CD4-positive, alpha-beta T cell treated with Interleukin-1 beta for 1 hour (primary cell): ENCODE results near the gene SENP1.

ENCODE experiments used
- DNase-seq, 2 donors: peaks; one replicate each; pipeline ENCODE4 v3.0.0-alpha.2; 2020 to 2022

Gene SENP1

DNA sequence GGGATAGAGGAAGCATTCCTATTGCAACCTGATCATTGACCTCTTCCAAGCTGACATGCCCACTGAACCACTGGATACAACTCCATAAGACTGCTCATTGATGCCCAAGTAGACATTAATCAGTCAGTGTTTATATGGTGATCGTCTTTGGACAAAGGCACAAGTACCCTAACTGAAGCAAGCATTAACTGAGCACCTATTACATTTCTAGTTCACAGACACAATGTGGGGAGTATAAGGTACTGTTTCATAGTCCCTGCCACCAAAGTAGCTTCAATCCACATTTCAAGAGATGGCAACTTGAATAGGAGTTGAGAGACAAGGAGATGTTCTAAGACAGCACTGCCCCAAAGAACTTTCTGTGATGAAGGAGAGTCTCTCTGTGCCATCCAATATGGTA is 90.8 kb downstream of the SENP1 start:
- DNase-seq = no peak

- no peak for DNase-seq
Measured at GRCh38 chr12:48013287-48013686, 92.6 kb downstream of the SENP1 start.

DNA sequence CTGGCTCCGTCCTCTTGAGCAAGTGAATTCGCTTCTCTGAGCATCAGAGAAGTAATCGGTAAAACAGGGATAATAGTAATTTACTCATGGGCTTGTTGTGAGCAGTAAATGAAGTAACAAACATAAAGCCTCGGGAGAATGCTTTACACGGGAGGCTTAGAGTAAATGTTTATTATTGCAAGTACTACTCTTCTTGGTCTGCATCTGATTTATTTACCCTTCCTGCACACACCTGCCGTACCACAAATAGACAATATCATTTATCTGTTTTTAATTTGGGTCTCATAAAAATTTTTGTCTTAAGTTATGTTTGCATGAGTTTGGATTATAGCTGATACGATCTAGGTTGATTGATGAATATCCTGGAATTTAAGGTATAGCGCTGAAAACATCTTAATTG is 93.8 kb downstream of the SENP1 start:
- DNase-seq = no peak

GRCh38 chr12:48010366-48010970 is 95.4 kb downstream of the SENP1 start:
- DNase-seq = no peak

DNA sequence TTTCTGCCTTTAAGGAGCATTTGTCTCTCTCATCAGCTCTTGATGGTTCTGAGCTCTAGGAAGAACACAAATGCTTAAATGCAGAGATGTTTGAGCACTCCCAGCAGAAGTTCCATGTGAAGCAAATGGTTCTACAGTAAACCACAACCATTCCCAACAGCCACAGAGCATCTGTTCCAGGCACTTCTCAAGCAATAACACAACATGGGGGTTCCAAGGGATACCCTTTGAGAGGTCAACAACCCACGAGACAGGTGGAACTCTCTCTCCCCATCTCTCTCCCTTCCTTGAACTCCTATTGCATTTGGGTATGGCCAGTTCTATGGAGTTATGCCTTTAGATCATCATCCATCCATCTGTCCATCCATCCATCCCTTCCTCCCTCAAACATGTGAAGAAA is 96.4 kb downstream of the SENP1 start:
- DNase-seq = no peak

DNA sequence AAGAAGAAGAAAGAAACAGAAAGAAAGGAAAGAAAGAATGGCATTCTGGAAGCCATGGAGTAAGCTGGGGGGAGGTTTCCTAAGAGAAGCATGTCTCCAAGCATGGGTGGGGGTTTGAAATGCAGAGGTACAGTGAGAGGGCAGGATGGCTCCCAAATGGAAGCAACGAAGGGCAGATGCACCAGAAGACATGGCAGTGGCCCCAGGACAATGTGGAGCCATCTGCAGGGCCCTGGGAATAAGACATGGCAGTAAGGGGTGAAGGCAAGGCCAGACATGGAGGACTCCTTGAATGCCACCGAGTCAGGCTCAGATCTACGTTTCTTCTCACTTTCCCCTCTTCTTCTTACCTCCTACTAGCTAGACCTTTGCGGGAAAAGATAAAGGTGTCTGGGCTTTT is 96.9 kb downstream of the SENP1 start:
- DNase-seq = no peak

DNA sequence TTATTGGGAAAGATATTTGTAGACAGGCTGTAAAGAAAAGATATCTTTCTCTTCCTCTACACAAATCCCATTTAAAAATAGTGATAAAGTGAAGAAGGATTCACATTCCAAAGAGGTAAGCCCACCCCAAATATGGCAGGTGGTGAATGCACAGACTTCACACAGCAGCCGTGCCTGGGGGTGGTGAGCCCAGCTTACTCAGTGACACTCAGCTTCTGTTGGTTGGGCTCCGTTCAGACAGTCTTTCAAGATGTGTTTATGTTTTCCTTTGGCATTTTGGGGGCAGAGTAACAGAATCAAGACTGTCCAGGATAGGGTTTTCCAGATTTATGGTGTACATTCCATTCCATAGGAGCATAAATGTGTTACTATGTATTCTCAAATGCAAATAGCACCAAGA is 97.5 kb downstream of the SENP1 start:
- no peak for DNase-seq

- DNase-seq = no peak
Measured at GRCh38 chr12:48007206-48007605, 98.7 kb downstream of the SENP1 start.

- DNase-seq = no peak
Measured at GRCh38 chr12:48005750-48006021, 100.2 kb downstream of the SENP1 start.

DNA sequence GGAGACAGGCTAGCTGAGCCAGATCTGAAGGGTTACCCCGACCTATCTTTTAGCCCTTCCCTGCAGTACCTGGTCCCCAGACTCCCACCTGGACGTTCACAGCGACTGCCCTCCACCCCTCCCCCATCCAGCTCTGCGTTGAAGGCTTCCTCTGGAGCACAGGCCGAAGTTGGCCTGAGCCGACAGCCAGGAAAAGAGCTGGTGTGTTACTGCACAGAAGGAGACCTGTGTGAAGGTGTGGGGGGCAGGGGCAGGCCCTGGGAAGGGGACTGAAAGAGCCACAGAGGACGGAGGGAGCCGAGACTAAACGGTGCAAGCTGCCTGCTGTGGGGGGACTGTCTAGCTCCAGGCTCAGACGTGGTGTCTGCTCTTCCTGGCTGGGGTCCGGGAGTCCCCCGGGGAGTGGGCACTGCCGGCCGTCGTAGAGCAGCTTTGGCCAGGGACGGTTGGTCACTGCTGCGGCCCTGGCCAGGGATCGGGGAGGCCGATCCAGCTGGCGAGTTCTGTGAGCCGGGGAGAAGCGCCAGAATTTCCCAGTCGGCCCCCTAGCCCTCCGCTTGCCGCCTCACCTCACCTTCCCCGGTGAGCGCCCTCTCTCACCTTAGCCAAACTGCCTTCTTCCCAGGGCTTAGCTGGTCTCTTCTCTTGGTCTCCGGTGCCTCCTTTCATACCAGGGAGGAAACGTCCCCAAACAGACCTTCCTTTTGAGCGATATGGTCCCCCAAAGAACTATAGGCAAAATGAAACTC is 100.7 kb downstream of the SENP1 start:
- DNase-seq = no peak

DNA sequence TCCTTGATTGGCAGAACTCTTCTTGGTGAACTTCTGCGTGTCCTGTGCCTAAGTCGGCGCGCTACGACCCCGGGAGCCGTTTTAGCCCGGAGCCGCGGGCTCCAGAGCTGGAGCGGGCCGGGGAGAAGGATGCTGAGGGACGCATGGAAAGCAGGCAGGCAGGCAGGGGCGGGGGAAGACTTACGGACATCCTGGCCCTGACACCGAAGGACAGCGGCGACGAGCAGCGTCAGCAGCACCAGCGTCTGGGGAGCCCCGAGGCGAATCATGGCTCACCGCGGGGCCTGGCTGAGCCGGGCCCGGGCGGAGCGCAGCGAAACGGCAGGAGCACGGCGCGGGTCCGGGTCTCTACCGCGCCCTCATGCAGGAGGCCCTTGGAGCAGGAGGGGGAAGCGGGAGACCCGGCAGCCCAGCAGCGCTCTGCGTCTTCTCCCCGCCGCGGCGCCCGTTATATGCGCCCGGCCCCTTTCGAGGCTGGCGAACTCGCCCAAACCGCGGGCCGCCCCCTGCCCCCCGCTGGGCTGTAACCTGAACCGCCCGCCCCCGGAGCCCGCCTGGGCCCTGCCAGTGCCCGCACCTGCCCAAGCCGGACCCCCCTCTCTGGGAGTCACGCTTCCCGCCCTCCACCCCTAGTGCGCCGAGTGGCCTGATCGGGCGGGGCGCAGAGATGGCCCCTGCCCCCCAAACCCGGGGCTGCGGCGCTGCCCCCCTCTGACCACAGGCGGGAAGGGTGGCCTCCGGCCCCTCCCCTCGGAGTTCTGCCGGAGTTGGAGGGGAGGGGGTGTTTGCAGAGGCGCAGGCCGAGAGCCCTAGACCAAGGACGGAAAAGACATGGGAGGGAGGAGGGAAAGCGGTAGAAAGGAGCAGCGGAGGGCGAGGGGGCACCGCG is 101.6 kb downstream of the SENP1 start, which contains the start of gene COL2A1:
Gene COL2A1 (minus strand): TSS at position 424 of the 889 bp plus-strand sequence. CDS start 155 bp downstream, at position 269.
- no peak for DNase-seq

DNA sequence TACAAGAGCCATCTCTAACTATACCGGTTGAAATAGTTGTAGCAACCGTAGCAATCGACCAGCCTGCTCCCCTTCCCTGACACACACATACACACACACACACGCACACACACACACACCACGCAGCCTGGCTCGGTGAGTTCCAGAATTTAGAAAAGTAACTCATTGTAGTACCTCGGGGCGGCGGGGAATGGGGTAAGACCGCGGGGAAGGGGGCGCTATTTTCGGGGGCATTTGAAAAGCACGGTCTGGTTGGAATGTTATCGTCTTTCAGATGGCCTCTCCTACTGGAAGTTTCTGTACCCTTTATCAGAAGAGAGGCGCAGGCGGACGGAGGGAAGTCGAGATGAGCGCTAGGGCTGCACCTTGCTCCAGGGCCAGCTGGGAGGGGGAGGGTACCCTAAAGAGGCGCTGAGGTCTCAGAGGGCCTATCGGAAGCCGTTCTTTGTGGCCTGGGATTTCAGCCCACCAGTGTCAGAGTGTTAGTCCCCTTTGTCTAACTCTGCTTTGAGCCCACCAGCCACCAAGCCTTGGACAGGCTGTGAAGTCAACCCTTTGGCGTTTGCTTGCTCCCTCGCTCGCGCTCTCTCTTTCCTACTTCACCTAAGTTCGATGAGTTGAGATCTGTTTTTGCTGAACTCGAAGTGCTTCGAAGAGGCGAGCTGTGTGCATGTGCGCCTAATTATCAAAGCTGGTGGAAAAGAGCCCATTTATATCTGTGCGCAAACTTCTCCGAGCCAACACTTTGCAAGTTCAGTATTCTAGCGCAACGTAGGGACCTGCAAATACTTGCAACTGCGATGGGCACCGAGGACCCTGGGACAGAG is 102.4 kb downstream of the SENP1 start:
- DNase-seq = no peak

- DNase-seq = no peak
Measured at GRCh38 chr12:48002773-48003218, 103.1 kb downstream of the SENP1 start.

DNA sequence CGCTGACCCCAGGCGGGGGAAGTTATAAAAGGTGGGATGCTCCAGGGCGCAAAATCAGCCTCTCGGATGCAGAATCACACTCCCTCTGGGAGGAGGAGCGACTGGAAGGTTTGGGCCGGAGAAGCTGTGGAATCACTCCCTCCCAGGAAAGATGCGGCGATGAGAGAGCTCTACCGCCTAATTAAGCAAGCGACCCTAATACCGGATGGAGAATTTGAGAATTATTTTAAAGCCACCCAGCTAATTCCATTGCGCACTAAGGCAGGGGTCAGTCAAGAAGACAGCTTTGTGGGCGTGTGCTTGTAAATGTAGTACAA is 103.5 kb downstream of the SENP1 start:
- no peak for DNase-seq

- DNase-seq = no peak
Measured at GRCh38 chr12:48001505-48002413, 104.1 kb downstream of the SENP1 start.

DNA sequence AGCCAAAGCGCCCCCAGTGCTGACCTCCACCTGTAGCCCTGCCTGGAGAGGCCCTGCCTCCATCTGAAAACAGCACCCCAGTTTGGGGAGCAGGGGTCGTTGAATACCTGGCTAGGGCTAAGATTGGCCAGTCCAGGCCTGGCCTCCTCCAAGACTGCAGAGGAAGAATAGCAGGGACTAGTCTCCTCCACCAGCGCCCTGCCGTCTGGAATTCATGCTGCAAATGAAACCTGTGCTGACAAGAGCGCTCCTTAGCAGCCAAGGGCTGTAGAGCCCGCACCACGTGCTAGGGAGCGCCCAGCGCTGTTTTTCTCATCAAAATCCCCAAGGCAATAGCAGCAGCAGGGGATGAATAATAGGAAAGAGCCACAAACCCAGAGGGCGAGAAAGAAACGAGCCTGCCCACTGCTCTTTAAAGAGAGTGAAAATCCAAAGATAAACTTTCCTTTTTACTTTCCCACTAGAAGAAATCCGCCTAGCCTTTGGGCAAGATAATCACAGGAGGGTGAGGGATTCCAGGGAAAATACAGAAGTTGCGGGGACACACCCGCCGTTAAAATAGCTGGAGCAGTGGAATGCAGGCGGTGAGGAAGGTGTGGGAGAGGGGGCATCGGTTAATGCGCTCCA is 104.9 kb downstream of the SENP1 start:
- DNase-seq = no peak

DNA sequence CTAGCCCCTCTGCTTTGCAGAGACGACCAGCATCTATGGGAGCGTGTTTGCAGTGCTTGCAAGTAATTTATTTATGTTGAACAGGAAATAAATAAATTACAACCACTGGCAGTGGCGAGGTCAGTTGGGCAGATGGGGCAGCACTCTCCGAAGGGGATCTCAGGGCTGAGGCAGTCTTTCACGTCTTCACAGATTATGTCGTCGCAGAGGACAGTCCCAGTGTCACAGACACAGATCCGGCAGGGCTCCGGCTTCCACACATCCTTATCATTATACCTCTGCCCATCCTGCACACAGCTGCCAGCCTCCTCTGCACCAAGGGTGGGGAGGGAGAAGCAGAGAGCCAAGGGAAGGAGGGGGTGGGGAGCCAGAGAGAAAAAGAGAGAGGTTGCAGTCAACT is 106.1 kb downstream of the SENP1 start:
- DNase-seq = no peak

DNA sequence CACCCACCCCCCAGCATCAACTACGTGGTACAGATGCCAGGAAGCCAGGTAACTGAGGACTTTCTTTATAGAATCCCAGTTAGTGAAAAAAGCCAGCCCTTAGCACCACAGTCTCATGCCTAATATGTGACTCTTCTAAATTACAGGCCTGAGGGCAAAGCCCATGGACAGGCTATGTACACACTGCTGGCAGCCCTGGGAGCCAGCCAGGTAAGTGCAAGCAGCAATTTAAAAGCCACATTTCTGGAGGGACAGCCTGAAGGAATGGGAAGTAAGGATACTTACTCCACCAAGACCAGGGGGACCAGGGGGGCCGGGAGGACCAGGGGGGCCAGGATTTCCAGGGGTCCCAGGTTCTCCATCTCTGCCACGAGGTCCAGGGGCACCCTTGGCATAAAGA is 108.6 kb downstream of the SENP1 start:
- no peak for DNase-seq

- DNase-seq = no peak
Measured at GRCh38 chr12:47995981-47996401, 109.9 kb downstream of the SENP1 start.

DNA sequence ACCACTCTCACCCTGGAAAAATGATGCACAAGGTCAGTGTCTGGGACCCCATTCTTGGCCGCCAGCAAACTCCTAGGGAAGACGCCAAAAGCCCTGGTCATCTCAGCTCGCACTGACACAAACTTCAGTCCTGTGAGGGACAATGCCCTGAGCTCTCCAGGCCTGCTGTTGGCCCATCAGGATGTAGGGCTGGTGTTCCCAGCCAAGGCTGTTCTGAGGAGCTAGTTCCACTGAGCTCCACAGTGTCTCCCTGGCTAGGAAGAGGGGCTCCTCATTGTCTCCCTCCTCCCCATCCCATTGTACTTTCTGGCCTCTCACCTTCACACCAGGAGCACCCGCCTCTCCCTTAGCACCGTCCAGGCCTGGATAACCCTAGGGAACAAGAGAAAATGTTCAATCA is 112.4 kb downstream of the SENP1 start:
- no peak for DNase-seq
